OCI-LY7 (cell line): ENCODE results near the gene SAYSD1. TPM values are rescaled to one million over a fixed set of nuclear protein-coding genes. Genes with fewer than 3 reads are reported as not detected.

Experiments used
- BruUV-seq: library from RNA; stranded (reverse); fragments of 400-500 nt; replicated peaks from 2 replicates; lab custom pipeline; 2021; lab: Mats Ljungman, UMichigan
- CTCF ChIA-PET: fragments of 300-600 bp; sonication (Branson Sonifier 250); formaldehyde crosslinking; loops from one replicate; lab custom pipeline; 2022; ENCODE audit warnings: antibody characterized with exemption; ENCODE audit not compliant: unreplicated experiment; lab: Charles Lee
- POLR2A ChIA-PET: fragments of 300-600 bp; sonication (Branson Sonifier 250); formaldehyde crosslinking; loops from one replicate; lab custom pipeline; 2022; ENCODE audit warnings: antibody characterized with exemption; lab: Charles Lee
- DNase-seq: peaks from one replicate; pipeline ENCODE4 v3.0.0-alpha.2; 2015; ENCODE audit warnings: low spot score
- H2AFZ ChIP-seq: fragments of 200-600 bp; sonication (generic), shearing (Covaris generic); 2 replicates; pipeline ENCODE4 v1.6.1; 2014; ENCODE audit warnings: mild to moderate bottlenecking, antibody characterized with exemption, low read length, moderate library complexity
- H3K27ac ChIP-seq: fragments of 200-600 bp; sonication (generic); 2 replicates; pipeline ENCODE4 v1.5.1; 2014; ENCODE audit warnings: mixed run types, low read depth, mild to moderate bottlenecking, moderate library complexity, low read length, inconsistent platforms; ENCODE audit not compliant: poor library complexity, severe bottlenecking
- H3K36me3 ChIP-seq: fragments of 200-600 bp; sonication (generic); 2 replicates; pipeline ENCODE4 v1.6.1; 2014; ENCODE audit warnings: mild to moderate bottlenecking, antibody characterized with exemption, low read length, moderate library complexity, mixed read lengths; ENCODE audit not compliant: insufficient read depth
- H3K4me1 ChIP-seq: fragments of 200-600 bp; sonication (generic); 2 replicates; pipeline ENCODE4 v1.5.1; 2014; ENCODE audit warnings: mild to moderate bottlenecking, low read length; ENCODE audit not compliant: insufficient read depth, poor library complexity, severe bottlenecking
- H3K4me2 ChIP-seq: fragments of 200-600 bp; sonication (generic); 2 replicates; pipeline ENCODE4 v1.6.1; 2014; ENCODE audit warnings: mild to moderate bottlenecking, low read length
- H3K4me3 ChIP-seq: fragments of 200-600 bp; sonication (generic); 2 replicates; pipeline ENCODE4 v1.5.1; 2014; ENCODE audit warnings: mild to moderate bottlenecking, low read depth, low read length; ENCODE audit not compliant: poor library complexity, severe bottlenecking
- H3K79me2 ChIP-seq: fragments of 200-600 bp; sonication (generic); 2 replicates; pipeline ENCODE4 v1.6.1; 2016; ENCODE audit warnings: low read depth, mild to moderate bottlenecking, low read length, moderate library complexity, mixed read lengths; ENCODE audit not compliant: insufficient read depth
- H3K9me2 ChIP-seq: fragments of 200-600 bp; sonication (generic); 2 replicates; pipeline ENCODE4 v1.6.1; 2016; ENCODE audit warnings: mild to moderate bottlenecking, low read length, mixed read lengths; ENCODE audit not compliant: insufficient read depth
- H3K9me3 ChIP-seq: fragments of 200-600 bp; sonication (generic); 2 replicates; pipeline ENCODE4 v1.6.1; 2014; ENCODE audit warnings: mild to moderate bottlenecking, mixed run types, low read length, mixed read lengths
- H4K20me1 ChIP-seq: fragments of 200-600 bp; sonication (generic); 2 replicates; pipeline ENCODE4 v1.6.1; 2014; ENCODE audit warnings: mild to moderate bottlenecking, antibody characterized with exemption, low read length, moderate library complexity, mixed read lengths; ENCODE audit not compliant: insufficient read depth
- EZH2phosphoT487 ChIP-seq: fragments of 200-600 bp; sonication (generic); IDR thresholded peaks from 2 replicates; pipeline ENCODE4 v1.6.1; 2018; ENCODE audit warnings: low read depth, borderline replicate concordance, mild to moderate bottlenecking, mixed run types, antibody characterized with exemption, low read length, moderate library complexity, mixed read lengths
- intact Hi-C: fragments of 100-400 bp; cut with micrococcal nuclease; formaldehyde crosslinking; loops from one replicate; pipeline ENCODE4 v1.10.0; 2022; ENCODE audit not compliant: unreplicated experiment
- total RNA-seq, 2 experiments: library from RNA; depleted of rRNA in 1 of 2; stranded (reverse); fragments of >200 nt in 1 of 2; shearing (Covaris generic) in 1 of 2; gene quantifications; 2 replicates each; pipeline ENCODE4 v1.2.3, GENCODE V29; 2014 to 2022
- TF ChIP-seq, protein P1 (sequence below): fragments of 200-600 bp; sonication (generic); conservative IDR thresholded peaks from 2 replicates; pipeline ENCODE4 v1.5.1; 2014; ENCODE audit warnings: mild to moderate bottlenecking, antibody characterized with exemption, low read length, moderate library complexity, mixed read lengths

Gene SAYSD1
- total RNA-seq, 2 experiments from 2014 or later = 10.7 to 14.1 TPM

- intact Hi-C loops = no loop called here
- H3K9me2 ChIP-seq = no peaks in the 10 kb centered on the region
Measured at GRCh38 chr6:39156801-39157200, 41.8 kb upstream of the SAYSD1 start.

GRCh38 chr6:39154705-39155104 lies 39.7 kb upstream of the SAYSD1 start:
- Histone ChIP-seq H4K20me1 (no peaks in the 10 kb centered on the region), H3K9me3 (no peaks in the 10 kb centered on the region), H2AFZ (no peak overlapping the region), H3K9me2 (no peaks in the 10 kb centered on the region), H3K79me2 (no peaks in the 10 kb centered on the region), H3K4me1 (no peaks in the 10 kb centered on the region), H3K36me3 (no peaks in the 10 kb centered on the region), H3K4me2 (no peak overlapping the region), H3K27ac (no peak overlapping the region), H3K4me3 (no peak overlapping the region)
- intact Hi-C loops = no loop called here
- ChIA-PET POLR2A (interaction anchor here (0.5 kb wide), 1 partner anchor 535 kb away, joined by 3 read pairs; no protein-coding TSS in a partner anchor), CTCF (no interaction called here)
- TF ChIP-seq EZH2phosphoT487 = no peak
- TF ChIP-seq, protein P1, sequence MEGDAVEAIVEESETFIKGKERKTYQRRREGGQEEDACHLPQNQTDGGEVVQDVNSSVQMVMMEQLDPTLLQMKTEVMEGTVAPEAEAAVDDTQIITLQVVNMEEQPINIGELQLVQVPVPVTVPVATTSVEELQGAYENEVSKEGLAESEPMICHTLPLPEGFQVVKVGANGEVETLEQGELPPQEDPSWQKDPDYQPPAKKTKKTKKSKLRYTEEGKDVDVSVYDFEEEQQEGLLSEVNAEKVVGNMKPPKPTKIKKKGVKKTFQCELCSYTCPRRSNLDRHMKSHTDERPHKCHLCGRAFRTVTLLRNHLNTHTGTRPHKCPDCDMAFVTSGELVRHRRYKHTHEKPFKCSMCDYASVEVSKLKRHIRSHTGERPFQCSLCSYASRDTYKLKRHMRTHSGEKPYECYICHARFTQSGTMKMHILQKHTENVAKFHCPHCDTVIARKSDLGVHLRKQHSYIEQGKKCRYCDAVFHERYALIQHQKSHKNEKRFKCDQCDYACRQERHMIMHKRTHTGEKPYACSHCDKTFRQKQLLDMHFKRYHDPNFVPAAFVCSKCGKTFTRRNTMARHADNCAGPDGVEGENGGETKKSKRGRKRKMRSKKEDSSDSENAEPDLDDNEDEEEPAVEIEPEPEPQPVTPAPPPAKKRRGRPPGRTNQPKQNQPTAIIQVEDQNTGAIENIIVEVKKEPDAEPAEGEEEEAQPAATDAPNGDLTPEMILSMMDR = no peak
- no peak for DNase-seq
- no TSS peak for BruUV-seq

More at GRCh38 chr6:39156801-39157200, 41.8 kb upstream of the SAYSD1 start:
- ChIA-PET POLR2A (no interaction called here), CTCF (no interaction called here)
- no peak overlapping the region for H2AFZ ChIP-seq
- no peak overlapping the region for H3K4me2 ChIP-seq
- no peak overlapping the region for H3K4me3 ChIP-seq
- H3K27ac ChIP-seq = no peak overlapping the region
- H3K9me3 ChIP-seq = no peaks in the 10 kb centered on the region
- no peaks in the 10 kb centered on the region for H3K79me2 ChIP-seq
- BruUV-seq = no TSS peak
- TF ChIP-seq, protein P1 = no peak
- no peak for TF ChIP-seq EZH2phosphoT487
- no peak for DNase-seq
- no peaks in the 10 kb centered on the region for H3K4me1 ChIP-seq
- H4K20me1 ChIP-seq = no peaks in the 10 kb centered on the region
- H3K36me3 ChIP-seq = no peaks in the 10 kb centered on the region

DNA sequence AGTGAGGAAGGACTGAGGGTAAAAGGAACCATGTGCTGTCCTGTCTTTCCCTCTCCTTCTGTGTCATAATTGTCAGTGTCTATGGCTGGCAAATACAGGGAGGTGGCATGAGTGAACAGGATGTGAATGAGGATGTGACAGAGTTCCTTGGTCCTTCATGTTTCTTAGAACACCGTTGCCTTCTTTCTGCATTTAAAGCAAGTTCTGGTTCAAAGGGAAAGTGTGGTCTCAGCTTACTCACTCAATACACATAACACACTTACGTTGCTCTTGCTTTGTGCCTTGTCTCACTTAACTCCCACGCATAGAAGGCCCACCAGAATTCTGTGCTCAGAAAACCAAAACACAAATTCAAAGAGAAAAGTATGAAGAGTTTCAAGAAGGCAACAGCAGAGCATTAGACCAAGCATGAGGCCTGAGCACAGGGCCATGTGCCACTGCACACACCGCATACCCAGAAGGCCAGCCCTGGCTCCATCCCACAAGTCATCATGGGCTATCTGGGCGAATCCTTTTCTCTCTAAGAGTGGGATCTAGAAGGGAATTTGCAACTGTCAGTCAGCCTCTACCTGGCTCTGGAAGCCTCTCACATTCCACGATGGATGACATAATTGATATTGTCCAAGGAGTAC lies 38.9 kb upstream of the SAYSD1 start:
- Histone ChIP-seq H3K4me1 (no peaks in the 10 kb centered on the region), H3K79me2 (no peaks in the 10 kb centered on the region), H3K4me2 (no peak overlapping the region), H3K36me3 (no peaks in the 10 kb centered on the region), H3K27ac (no peak overlapping the region), H3K9me3 (no peaks in the 10 kb centered on the region), H3K9me2 (no peaks in the 10 kb centered on the region), H3K4me3 (no peak overlapping the region), H4K20me1 (no peaks in the 10 kb centered on the region), H2AFZ (no peak overlapping the region)
- POLR2A ChIA-PET = no interaction called here
- DNase-seq = no peak
- intact Hi-C loops = no loop called here
- no TSS peak for BruUV-seq
- TF ChIP-seq, protein P1 = no peak
- TF ChIP-seq EZH2phosphoT487 = no peak
- CTCF ChIA-PET = no interaction called here
